SK-N-SH treated with all-trans-retinoic acid at 6 μM for 48 hours (cell line): ENCODE results near the gene DRC1.
"Not testable (repeated sequence)": the region's sequence is repeated elsewhere in the genome, so short reads cannot be mapped to it uniquely, and the experiment has no call there.

Source experiments
- ATAC-seq: fragments of 200-7000 bp; cut with Tn5 transposase; 3 replicates; pipeline ENCODE4 v1.9.1; 2020; ENCODE audit warnings: mild to moderate bottlenecking, moderate library complexity
- ARNTL ChIP-seq: fragments of 450-650 bp; formaldehyde crosslinking; IDR thresholded peaks from 2 replicates; pipeline ENCODE4 v1.5.0; 2020; ENCODE audit warnings: low read depth, mild to moderate bottlenecking, moderate library complexity, borderline replicate concordance
- BACH2 ChIP-seq: fragments of 250-450 bp; sonication (Bioruptor Pico); IDR thresholded peaks from 2 replicates; pipeline ENCODE4 v1.9.0; 2021; ENCODE audit warnings: mild to moderate bottlenecking, borderline replicate concordance
- CSDC2 ChIP-seq: fragments of 250-450 bp; sonication (Bioruptor Pico); IDR thresholded peaks from 2 replicates; pipeline ENCODE4 v1.5.0; 2020; ENCODE audit warnings: mild to moderate bottlenecking, moderate library complexity
- CSRNP3 ChIP-seq: fragments of 250-450 bp; sonication (Bioruptor Pico); IDR thresholded peaks from 2 replicates; pipeline ENCODE4 v1.5.1; 2021; ENCODE audit warnings: mild to moderate bottlenecking, moderate library complexity
- GLIS3 ChIP-seq: fragments of 250-450 bp; sonication (Bioruptor Pico); IDR thresholded peaks from 2 replicates; pipeline ENCODE4 v1.5.0; 2020; ENCODE audit warnings: mild to moderate bottlenecking, moderate library complexity
- ISL1 ChIP-seq: fragments of 250-450 bp; sonication (Bioruptor Pico); IDR thresholded peaks from 2 replicates; pipeline ENCODE4 v2.1.2; 2022; ENCODE audit warnings: mild to moderate bottlenecking, moderate library complexity
- OSR1 ChIP-seq: fragments of 250-450 bp; sonication (Bioruptor Pico); IDR thresholded peaks from 2 replicates; pipeline ENCODE4 v1.8.0; 2022; ENCODE audit warnings: moderate library complexity, mild to moderate bottlenecking, inconsistent platforms
- PATZ1 ChIP-seq: fragments of 250-450 bp; sonication (Bioruptor Pico); IDR thresholded peaks from 2 replicates; pipeline ENCODE4 v1.8.0; 2020; ENCODE audit warnings: mild to moderate bottlenecking, moderate library complexity, borderline replicate concordance
- PPARA ChIP-seq: fragments of 250-450 bp; sonication (Bioruptor Pico); IDR thresholded peaks from 2 replicates; pipeline ENCODE4 v1.5.0; 2020; ENCODE audit warnings: mild to moderate bottlenecking, borderline replicate concordance
- RARB ChIP-seq: fragments of 250-450 bp; sonication (Bioruptor Pico); IDR thresholded peaks from 2 replicates; pipeline ENCODE4 v1.8.0; 2021; ENCODE audit warnings: mild to moderate bottlenecking, moderate library complexity
- SNAI2 ChIP-seq: fragments of 250-450 bp; sonication (Bioruptor Pico); IDR thresholded peaks from 2 replicates; pipeline ENCODE4 v1.5.0; 2020; ENCODE audit warnings: mild to moderate bottlenecking, moderate library complexity
- TCF4 ChIP-seq: fragments of 250-450 bp; sonication (Bioruptor Pico); IDR thresholded peaks from 2 replicates; pipeline ENCODE4 v1.8.0; 2021; ENCODE audit warnings: mild to moderate bottlenecking, moderate library complexity, borderline replicate concordance
- TOX ChIP-seq: fragments of 250-450 bp; sonication (Bioruptor Pico); IDR thresholded peaks from 2 replicates; pipeline ENCODE4 v1.8.0; 2021; ENCODE audit warnings: mild to moderate bottlenecking, moderate library complexity, borderline replicate concordance
- TSHZ2 ChIP-seq: fragments of 250-450 bp; sonication (Bioruptor Pico); IDR thresholded peaks from 2 replicates; pipeline ENCODE4 v1.5.0; 2020; ENCODE audit warnings: mild to moderate bottlenecking, moderate library complexity
- ZC3H10 ChIP-seq: fragments of 250-450 bp; sonication (Bioruptor Pico); IDR thresholded peaks from 2 replicates; pipeline ENCODE4 v1.5.1; 2021; ENCODE audit warnings: mild to moderate bottlenecking, moderate library complexity
- ZFP3 ChIP-seq: fragments of 250-450 bp; sonication (Bioruptor Pico); IDR thresholded peaks from 2 replicates; pipeline ENCODE4 v1.5.0; 2020; ENCODE audit warnings: mild to moderate bottlenecking, moderate library complexity
- ZFP30 ChIP-seq: fragments of 450-650 bp; formaldehyde crosslinking; IDR thresholded peaks from 2 replicates; pipeline ENCODE4 v1.5.0; 2022; ENCODE audit warnings: mild to moderate bottlenecking, moderate library complexity
- ZNF70 ChIP-seq: fragments of 450-650 bp; formaldehyde crosslinking; IDR thresholded peaks from 2 replicates; pipeline ENCODE4 v1.5.0; 2020; ENCODE audit warnings: mild to moderate bottlenecking, moderate library complexity
- ZNF8 ChIP-seq: fragments of 450-650 bp; formaldehyde crosslinking; IDR thresholded peaks from 2 replicates; pipeline ENCODE4 v1.5.0; 2020; ENCODE audit warnings: mild to moderate bottlenecking, moderate library complexity

Gene DRC1

GRCh38 chr2:26401739-26402541 lies at the start of gene DRC1:
TSS of gene DRC1 (plus strand) at chr2:26401920. CDS start at chr2:26401990, 70 bp downstream.
- peak; percentile 93 for ATAC-seq
- peak; percentile 74 for TF ChIP-seq ZFP3
- TF ChIP-seq GLIS3: 0 out of 2 replicates have a peak, but pooled peaks have one; percentile 52
- TF ChIP-seq ZNF8 (CRISPR knock-in tag): no peak
- no peak for TF ChIP-seq TOX (CRISPR knock-in tag)
- peak; percentile 77; the same call in 1 of the 2 replicates for TF ChIP-seq CSDC2 (CRISPR knock-in tag)
- TF ChIP-seq TSHZ2 (CRISPR knock-in tag): peak; percentile 65; the same call in 1 of the 2 replicates
- TF ChIP-seq, all 23 proteins: peak for 4

GRCh38 chr2:26352892-26353291 lies 48.8 kb upstream of the DRC1 start:
- TF ChIP-seq SNAI2 (CRISPR knock-in tag): no peak
- TF ChIP-seq RARB (CRISPR knock-in tag): no peak
- TF ChIP-seq CSDC2 (CRISPR knock-in tag): no peak
- TF ChIP-seq BACH2 (CRISPR knock-in tag): no peak
- TF ChIP-seq TSHZ2 (CRISPR knock-in tag): no peak
- TF ChIP-seq TCF4 (CRISPR knock-in tag): no peak
- TF ChIP-seq ISL1 (CRISPR knock-in tag): no peak
- no peak for TF ChIP-seq ZFP3
- no peak for TF ChIP-seq ZC3H10
- no peak for TF ChIP-seq PPARA (CRISPR knock-in tag)
- no peak for TF ChIP-seq ZNF70
- no peak for TF ChIP-seq OSR1 (CRISPR knock-in tag)
- no peak for TF ChIP-seq GLIS3
- TF ChIP-seq ZNF8 (CRISPR knock-in tag): no peak
- ATAC-seq: no peak

GRCh38 chr2:26354469-26354868 lies 47.3 kb upstream of the DRC1 start:
- ATAC-seq: not testable (repeated sequence)

- ATAC-seq: peak; percentile 95
- TF ChIP-seq TOX (CRISPR knock-in tag) (no peak), ZFP30 (CRISPR knock-in tag) (no peak), BACH2 (CRISPR knock-in tag) (no peak), ZFP3 (no peak), CSRNP3 (CRISPR knock-in tag) (no peak), TSHZ2 (CRISPR knock-in tag) (no peak), TCF4 (CRISPR knock-in tag) (no peak), ZC3H10 (no peak), ARNTL (CRISPR knock-in tag) (no peak), ZNF70 (no peak), PPARA (CRISPR knock-in tag) (no peak), CSDC2 (CRISPR knock-in tag) (no peak), OSR1 (CRISPR knock-in tag) (no peak), GLIS3 (no peak), PATZ1 (CRISPR knock-in tag) (no peak), ISL1 (CRISPR knock-in tag) (no peak), ZNF8 (CRISPR knock-in tag) (no peak)
Observed at GRCh38 chr2:26355038-26355995, 46.4 kb upstream of the DRC1 start.
